Prostate gland (tissue), 2 donors: ENCODE measurements around the gene ANLN.
"Not testable (repeated sequence)": the region's sequence is repeated elsewhere in the genome, so short reads cannot be mapped to it uniquely, and the experiment has no call there.

ENCODE experiments used
- POLR2A ChIP-seq: fragments of 450-650 bp; IDR thresholded peaks from one replicate; pipeline ENCODE4 v1.6.1; 2016; ENCODE audit warnings: antibody characterized with exemption, mild to moderate bottlenecking
- POLR2AphosphoS5 ChIP-seq: sonication (generic); formaldehyde crosslinking; IDR thresholded peaks from one replicate; pipeline ENCODE4 v1.6.1; 2017; ENCODE audit warnings: antibody characterized with exemption
- TF ChIP-seq, protein P1 (sequence below), 4 experiments: fragments of 200-600 bp in 2 of 4; fragments of 450-650 bp in 2 of 4; sonication (generic) in 2 of 4; IDR thresholded peaks; 1 replicate in 3 of 4; 2 replicates in 1 of 4; pipeline ENCODE4 v1.5.1; 2016 to 2019; ENCODE audit warnings: antibody characterized with exemption in 4 of 4, mild to moderate bottlenecking in 2 of 4, moderate library complexity in 2 of 4

DNA sequence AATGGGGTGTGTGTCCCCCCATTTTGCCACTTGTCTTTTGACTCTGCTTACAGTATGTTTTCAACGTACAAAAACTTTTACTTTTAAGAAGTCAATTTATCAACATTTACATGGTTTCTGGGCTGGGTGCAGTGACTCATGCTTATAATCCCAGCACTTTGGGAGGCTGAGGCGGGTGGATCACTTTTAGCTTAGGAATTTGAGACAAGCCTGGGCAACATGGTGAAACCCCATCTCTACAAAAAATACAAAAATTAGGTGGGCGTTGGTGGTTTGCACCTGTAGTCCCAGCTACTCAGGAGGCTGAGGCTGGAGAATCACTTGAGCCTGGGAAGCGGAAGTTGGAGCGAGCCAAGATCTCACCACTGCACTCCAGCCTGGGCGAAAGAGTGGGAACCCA is 107.5 kb downstream of the ANLN start:
- TF ChIP-seq, protein P1, sequence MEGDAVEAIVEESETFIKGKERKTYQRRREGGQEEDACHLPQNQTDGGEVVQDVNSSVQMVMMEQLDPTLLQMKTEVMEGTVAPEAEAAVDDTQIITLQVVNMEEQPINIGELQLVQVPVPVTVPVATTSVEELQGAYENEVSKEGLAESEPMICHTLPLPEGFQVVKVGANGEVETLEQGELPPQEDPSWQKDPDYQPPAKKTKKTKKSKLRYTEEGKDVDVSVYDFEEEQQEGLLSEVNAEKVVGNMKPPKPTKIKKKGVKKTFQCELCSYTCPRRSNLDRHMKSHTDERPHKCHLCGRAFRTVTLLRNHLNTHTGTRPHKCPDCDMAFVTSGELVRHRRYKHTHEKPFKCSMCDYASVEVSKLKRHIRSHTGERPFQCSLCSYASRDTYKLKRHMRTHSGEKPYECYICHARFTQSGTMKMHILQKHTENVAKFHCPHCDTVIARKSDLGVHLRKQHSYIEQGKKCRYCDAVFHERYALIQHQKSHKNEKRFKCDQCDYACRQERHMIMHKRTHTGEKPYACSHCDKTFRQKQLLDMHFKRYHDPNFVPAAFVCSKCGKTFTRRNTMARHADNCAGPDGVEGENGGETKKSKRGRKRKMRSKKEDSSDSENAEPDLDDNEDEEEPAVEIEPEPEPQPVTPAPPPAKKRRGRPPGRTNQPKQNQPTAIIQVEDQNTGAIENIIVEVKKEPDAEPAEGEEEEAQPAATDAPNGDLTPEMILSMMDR (IDR thresholded peaks at IDR 0.05) = not testable (repeated sequence)
- TF ChIP-seq POLR2A, POLR2AphosphoS5: not testable (repeated sequence)
